Kidney (tissue), 14 donors: ENCODE results near the gene GTSE1. TPM values are rescaled to one million over a fixed set of nuclear protein-coding genes. Genes with fewer than 3 reads are reported as not detected.
A peak's percentile ranks its signal among the peaks of the same experiment; 100 is the strongest.

ENCODE experiments used
- DNase-seq, 5 donors: peaks; one replicate each; pipeline ENCODE4 v3.0.0-alpha.2; 2013 to 2020
- FAIRE-seq: peaks from 2 replicates; lab custom pipeline; 2012; peaks lifted over from hg19 to GRCh38; lab: Jason Lieb, UNC
- H3K27ac ChIP-seq, 2 donors: one replicate each; pipeline ENCODE4 v1.7.0; 2013; ENCODE audit warnings: low read depth in 2 of 2, low read length in 2 of 2, inconsistent platforms in 1 of 2
- H3K27me3 ChIP-seq: one replicate; pipeline ENCODE4 v1.7.1; 2013; ENCODE audit warnings: low read length, inconsistent platforms; ENCODE audit not compliant: control insufficient read depth, insufficient read depth
- H3K36me3 ChIP-seq, 3 donors: one replicate each; pipeline versions ENCODE4 v1.7.0 to v1.7.1; 2013; ENCODE audit warnings: low read length in 3 of 3, control low read depth in 1 of 3, inconsistent platforms in 1 of 3; ENCODE audit not compliant: insufficient read depth in 3 of 3, control insufficient read depth in 2 of 3
- H3K4me1 ChIP-seq, 3 donors: one replicate each; pipeline versions ENCODE4 v1.7.0 to v1.7.1; 2013; ENCODE audit warnings: low read length in 3 of 3, inconsistent platforms in 1 of 3, low read depth in 1 of 3; ENCODE audit not compliant: control insufficient read depth in 2 of 3, insufficient read depth in 2 of 3
- H3K4me3 ChIP-seq, 3 donors: one replicate each; pipeline versions ENCODE4 v1.7.0 to v1.8.1; 2013; ENCODE audit warnings: low read length in 3 of 3, control low read depth in 1 of 3, inconsistent platforms in 1 of 3
- H3K9ac ChIP-seq, 3 donors: one replicate each; pipeline versions ENCODE4 v1.7.0 to v1.7.1; 2013; ENCODE audit warnings: low read length in 3 of 3, control low read depth in 1 of 3, inconsistent platforms in 1 of 3
- H3K9me3 ChIP-seq, 3 donors: one replicate each; pipeline versions ENCODE4 v1.7.0 to v1.7.1; 2013; ENCODE audit warnings: low read length in 3 of 3, control low read depth in 1 of 3, inconsistent platforms in 1 of 3; ENCODE audit not compliant: control insufficient read depth in 2 of 3, insufficient read depth in 1 of 3
- intact Hi-C: fragments of 100-400 bp; cut with DNase I; formaldehyde crosslinking; loops from one replicate; pipeline ENCODE4 v1.11.1; 2022
- polyA plus RNA-seq: library from polyadenylated mRNA; stranded (reverse); fragments of 350-450 nt; fragmentation: Illumina TruSeq; extraction: RNeasy Lipid Tissue Mini Kit (QIAGEN cat#74804); gene quantifications from one replicate; pipeline ENCODE4 v1.2.3, GENCODE V29; 2014; ENCODE audit warnings: low read depth, low replicate concordance; ENCODE audit not compliant: insufficient read depth
- total RNA-seq: library from RNA; stranded (reverse); fragmentation: NEBNext Ultra II Directional; extraction: Animal tissue kit (Norgen Biotek cat#: 25700); gene quantifications from one replicate; pipeline ENCODE4 v1.2.1, GENCODE V29; 2021
- TF ChIP-seq, protein P1 (sequence below): IDR thresholded peaks from 3 replicates; pipeline ENCODE4 v1.5.1; 2012; ENCODE audit warnings: mild to moderate bottlenecking, moderate library complexity, borderline replicate concordance; ENCODE audit not compliant: insufficient read depth; ENCODE audit errors: extremely low read depth
- donor health status: control.
- donor health status: control.
- donor health status: control.
- donor health status: control.
- donor health status: control.
- donor health status: DM: yes; HTN: yes; CAD: no.
- donor health status: Normal renal cell carcinoma (clear cell type).

GTSE1 gene
- total and polyA plus RNA-seq, 2 donors from 2014 or later, result 0.41 to 0.94 TPM

DNA sequence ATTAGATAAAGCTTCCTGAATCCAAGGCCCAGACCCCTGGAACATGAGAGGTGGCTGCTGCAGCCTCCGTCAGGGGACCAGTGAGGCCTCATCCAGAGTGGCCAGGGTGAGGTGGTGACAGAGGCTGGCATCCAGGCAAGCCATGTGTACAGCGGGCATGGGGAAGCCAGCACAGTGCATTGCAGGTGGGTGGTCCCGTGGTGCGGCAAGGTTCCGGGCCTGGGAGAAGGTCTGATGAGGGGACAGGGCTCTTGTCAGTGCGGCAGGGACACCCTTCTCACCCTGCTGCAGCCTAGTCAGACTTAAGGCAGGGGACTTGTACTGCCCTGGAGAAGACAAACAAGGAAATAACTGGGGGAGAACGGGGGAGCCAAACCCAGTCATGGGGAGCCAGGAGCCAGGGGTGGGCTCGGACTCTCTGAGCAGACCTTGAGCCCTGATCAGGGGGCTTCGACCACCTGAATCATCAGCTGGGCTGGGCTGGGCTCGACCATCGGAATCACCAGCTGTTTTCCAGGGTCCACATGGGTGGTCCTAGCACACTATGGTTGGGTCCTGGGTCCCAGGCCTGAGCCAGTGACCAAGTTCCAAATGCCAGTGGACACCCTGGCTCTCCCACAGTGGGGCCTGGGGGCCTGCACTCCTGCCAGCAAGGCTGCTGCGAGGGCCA is 23.8 kb upstream of the GTSE1 start:
- intact Hi-C loops, result no loop called here
- no peaks in the 10 kb centered on the region for H3K27me3 ChIP-seq
- peaks cover 5 to 62% (median 39%) of the 10 kb centered on the region in 3 donors for H3K36me3 ChIP-seq
- TF ChIP-seq, protein P1, sequence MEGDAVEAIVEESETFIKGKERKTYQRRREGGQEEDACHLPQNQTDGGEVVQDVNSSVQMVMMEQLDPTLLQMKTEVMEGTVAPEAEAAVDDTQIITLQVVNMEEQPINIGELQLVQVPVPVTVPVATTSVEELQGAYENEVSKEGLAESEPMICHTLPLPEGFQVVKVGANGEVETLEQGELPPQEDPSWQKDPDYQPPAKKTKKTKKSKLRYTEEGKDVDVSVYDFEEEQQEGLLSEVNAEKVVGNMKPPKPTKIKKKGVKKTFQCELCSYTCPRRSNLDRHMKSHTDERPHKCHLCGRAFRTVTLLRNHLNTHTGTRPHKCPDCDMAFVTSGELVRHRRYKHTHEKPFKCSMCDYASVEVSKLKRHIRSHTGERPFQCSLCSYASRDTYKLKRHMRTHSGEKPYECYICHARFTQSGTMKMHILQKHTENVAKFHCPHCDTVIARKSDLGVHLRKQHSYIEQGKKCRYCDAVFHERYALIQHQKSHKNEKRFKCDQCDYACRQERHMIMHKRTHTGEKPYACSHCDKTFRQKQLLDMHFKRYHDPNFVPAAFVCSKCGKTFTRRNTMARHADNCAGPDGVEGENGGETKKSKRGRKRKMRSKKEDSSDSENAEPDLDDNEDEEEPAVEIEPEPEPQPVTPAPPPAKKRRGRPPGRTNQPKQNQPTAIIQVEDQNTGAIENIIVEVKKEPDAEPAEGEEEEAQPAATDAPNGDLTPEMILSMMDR, result no peak
- no peak overlapping the region for H3K9ac ChIP-seq
- no peak overlapping the region for H3K27ac ChIP-seq
- DNase-seq, result peak in 1 of 5 donors; percentile 53
- peaks cover 0 to 8% (median 4%) of the 10 kb centered on the region in 3 donors for H3K4me1 ChIP-seq
- FAIRE-seq, result no peak
- no peaks in the 10 kb centered on the region for H3K9me3 ChIP-seq
- H3K4me3 ChIP-seq, result no peak overlapping the region

DNA sequence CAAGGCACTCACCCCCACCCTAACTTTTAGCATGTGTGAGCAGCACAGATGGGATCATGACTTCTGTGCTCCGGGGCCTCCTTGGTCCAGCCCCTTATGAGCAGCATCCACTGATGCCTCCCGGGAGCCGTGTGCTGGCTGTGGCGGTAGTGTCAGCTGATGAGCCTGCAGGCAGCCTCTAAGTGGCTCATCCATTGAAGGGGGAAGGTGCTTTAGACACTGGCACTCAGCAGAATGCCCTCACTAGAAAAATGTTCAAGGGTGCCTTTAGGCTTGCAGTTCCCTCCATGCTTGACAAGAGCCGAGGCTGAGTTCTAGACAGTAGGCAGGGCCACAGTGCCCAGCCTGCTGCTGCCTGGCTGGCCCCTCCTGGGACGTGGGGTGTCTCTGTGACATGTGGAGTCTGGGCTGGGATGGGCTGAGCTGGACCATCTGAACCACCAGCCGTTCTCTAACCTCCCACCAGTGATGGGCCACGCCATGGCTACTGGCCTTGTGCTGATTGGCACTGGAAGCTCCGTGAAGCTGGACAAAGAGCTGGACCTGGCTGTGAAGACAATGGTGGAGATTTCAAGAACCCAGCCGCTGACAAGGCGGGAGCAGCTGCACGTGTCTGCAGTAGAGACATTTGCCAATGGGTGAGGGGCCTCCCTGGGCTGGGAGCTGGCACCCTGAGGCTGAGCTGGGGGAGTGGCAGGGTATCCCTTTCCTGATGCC is 23.1 kb upstream of the GTSE1 start:
- TF ChIP-seq, protein P1, result no peak
- no peak overlapping the region for H3K27ac ChIP-seq
- peaks cover 5 to 69% (median 46%) of the 10 kb centered on the region in 3 donors for H3K36me3 ChIP-seq
- no peaks in the 10 kb centered on the region for H3K9me3 ChIP-seq
- peaks cover 0 to 8% (median 4%) of the 10 kb centered on the region in 3 donors for H3K4me1 ChIP-seq
- no peak overlapping the region for H3K4me3 ChIP-seq
- H3K9ac ChIP-seq, result no peak overlapping the region
- no peaks in the 10 kb centered on the region for H3K27me3 ChIP-seq
- intact Hi-C loops, result no loop called here
- DNase-seq, result no peak
- FAIRE-seq, result no peak

DNA sequence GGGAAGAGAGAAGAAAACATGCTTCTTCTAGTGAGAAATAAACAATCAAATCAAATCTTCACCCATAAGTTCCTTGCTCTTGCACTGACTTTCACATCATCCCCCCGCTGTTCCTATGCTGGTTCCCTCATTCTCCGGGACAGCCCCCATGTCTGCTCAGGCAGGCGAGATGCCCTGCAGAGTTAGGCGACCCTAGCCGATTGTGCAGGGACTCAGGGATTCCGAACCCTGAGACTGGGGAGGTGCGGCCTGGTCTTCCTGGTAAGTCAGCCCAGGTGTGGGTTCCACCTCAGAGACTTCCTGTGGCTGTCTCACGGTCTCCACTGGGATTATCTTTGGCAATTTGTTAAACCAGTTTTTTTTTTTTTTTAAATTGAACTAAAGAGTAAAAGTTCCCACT is 22.3 kb upstream of the GTSE1 start:
- peaks cover 0 to 3% (median under 1%) of the 10 kb centered on the region in 3 donors for H3K4me1 ChIP-seq
- H3K4me3 ChIP-seq, result no peak overlapping the region
- H3K9me3 ChIP-seq, result no peaks in the 10 kb centered on the region
- TF ChIP-seq, protein P1, result no peak
- H3K27ac ChIP-seq, result no peak overlapping the region
- intact Hi-C loops, result no loop called here
- FAIRE-seq (no peak), DNase-seq (no peak)
- H3K36me3 ChIP-seq, result peaks cover 5 to 72% (median 53%) of the 10 kb centered on the region in 3 donors
- no peaks in the 10 kb centered on the region for H3K27me3 ChIP-seq
- H3K9ac ChIP-seq, result no peak overlapping the region
